Trophoblast cell (in vitro differentiated cells and primary cell): ENCODE data around the gene POC1A.

ENCODE experiments used
- DNase-seq, 2 donors: peaks; one replicate each; pipeline ENCODE4 v3.0.0-alpha.2; 2016
- H2AFZ ChIP-seq: 2 replicates; pipeline ENCODE4 v1.6.1; 2013; ENCODE audit warnings: low read length, moderate library complexity, mild to moderate bottlenecking; ENCODE audit not compliant: insufficient read depth, poor library complexity
- H2AK5ac ChIP-seq: 2 replicates; pipeline ENCODE4 v1.6.1; 2013; ENCODE audit warnings: mild to moderate bottlenecking, low read length
- H2BK120ac ChIP-seq: 2 replicates; pipeline ENCODE4 v1.6.1; 2013; ENCODE audit warnings: low read length, mild to moderate bottlenecking, moderate library complexity; ENCODE audit not compliant: insufficient read depth, poor library complexity
- H2BK12ac ChIP-seq: 2 replicates; pipeline ENCODE4 v1.6.1; 2013; ENCODE audit warnings: mild to moderate bottlenecking, low read length, moderate library complexity
- H2BK5ac ChIP-seq: 2 replicates; pipeline ENCODE4 v1.6.1; 2013; ENCODE audit warnings: low read length, low read depth, moderate library complexity, mild to moderate bottlenecking; ENCODE audit not compliant: poor library complexity
- H3K14ac ChIP-seq: 2 replicates; pipeline ENCODE4 v1.6.1; 2013; ENCODE audit warnings: mild to moderate bottlenecking, low read length
- H3K18ac ChIP-seq: 2 replicates; pipeline ENCODE4 v1.6.1; 2013; ENCODE audit warnings: mild to moderate bottlenecking, low read length
- H3K23ac ChIP-seq: 2 replicates; pipeline ENCODE4 v1.6.1; 2013; ENCODE audit warnings: low read length
- H3K27ac ChIP-seq: 2 replicates; pipeline ENCODE4 v1.5.1; 2013; ENCODE audit warnings: low read depth, mild to moderate bottlenecking, inconsistent platforms, low read length, moderate library complexity
- H3K27me3 ChIP-seq: 2 replicates; pipeline ENCODE4 v1.6.1; 2013; ENCODE audit warnings: inconsistent platforms, mild to moderate bottlenecking, low read length, moderate library complexity; ENCODE audit not compliant: insufficient read depth
- H3K36me3 ChIP-seq, 2 experiments: 1 replicate in 1 of 2; 2 replicates in 1 of 2; pipeline ENCODE4 v1.6.1; 2013; ENCODE audit warnings: low read length in 2 of 2, mild to moderate bottlenecking in 2 of 2, moderate library complexity in 1 of 2; ENCODE audit not compliant: insufficient read depth in 2 of 2, control insufficient read depth in 1 of 2
- H3K4ac ChIP-seq: 2 replicates; pipeline ENCODE4 v1.6.1; 2013; ENCODE audit warnings: low read depth, mild to moderate bottlenecking, low read length, moderate library complexity
- H3K4me1 ChIP-seq, 2 experiments: 1 replicate in 1 of 2; 2 replicates in 1 of 2; pipeline ENCODE4 v1.6.1; 2013; ENCODE audit warnings: low read length in 2 of 2, mild to moderate bottlenecking in 2 of 2, moderate library complexity in 1 of 2; ENCODE audit not compliant: insufficient read depth in 2 of 2, control insufficient read depth in 1 of 2
- H3K4me2 ChIP-seq: 2 replicates; pipeline ENCODE4 v1.6.1; 2013; ENCODE audit warnings: inconsistent platforms, mild to moderate bottlenecking, low read length, moderate library complexity
- H3K4me3 ChIP-seq: 2 replicates; pipeline ENCODE4 v1.5.1; 2013; ENCODE audit warnings: mild to moderate bottlenecking, low read depth, low read length, inconsistent platforms
- H3K79me1 ChIP-seq: one replicate; pipeline ENCODE4 v1.6.1; 2013; ENCODE audit warnings: low read length
- H3K79me2 ChIP-seq: 2 replicates; pipeline ENCODE4 v1.6.1; 2013; ENCODE audit warnings: low read length, mild to moderate bottlenecking; ENCODE audit not compliant: control insufficient read depth, insufficient read depth, poor library complexity
- H3K9ac ChIP-seq: 2 replicates; pipeline ENCODE4 v1.6.1; 2013; ENCODE audit warnings: mild to moderate bottlenecking, low read length
- H3K9me3 ChIP-seq: 2 replicates; pipeline ENCODE4 v1.6.1; 2013; ENCODE audit warnings: low read depth, mild to moderate bottlenecking, control low read depth, inconsistent platforms, low read length; ENCODE audit not compliant: insufficient read depth
- H4K12ac ChIP-seq: 2 replicates; pipeline ENCODE4 v1.6.1; 2013; ENCODE audit warnings: low read depth, mild to moderate bottlenecking, low read length, moderate library complexity
- H4K8ac ChIP-seq: 2 replicates; pipeline ENCODE4 v1.6.1; 2013; ENCODE audit warnings: low read depth, mild to moderate bottlenecking, low read length, moderate library complexity
- H4K91ac ChIP-seq: one replicate; pipeline ENCODE4 v1.6.1; 2013; ENCODE audit warnings: low read depth, mild to moderate bottlenecking, low read length, moderate library complexity
- WGBS: extraction: QIAGEN DNeasy Blood & Tissue Kit; methylation state at CpG from one replicate; pipeline ENCODE4 v1.1.7; 2013; ENCODE audit warnings: missing lambda C conversion rate; ENCODE audit not compliant: insufficient read length, insufficient coverage; ENCODE audit errors: extremely low coverage; 5-methylcytosine and 5-hydroxymethylcytosine counted together

Gene POC1A

GRCh38 chr3:52031896-52032295, 122.3 kb downstream of the POC1A start:
- no peak for DNase-seq
- H3K79me1 ChIP-seq, result no peaks in the 10 kb centered on the region
- no CpG with 5 or more reads among the region's 10 CpGs for WGBS
- H2BK12ac ChIP-seq, result no peak overlapping the region
- peaks cover 3% of the 10 kb centered on the region for H3K9me3 ChIP-seq
- H3K9ac ChIP-seq, result no peak overlapping the region
- H2BK5ac ChIP-seq, result no peak overlapping the region
- H2AFZ ChIP-seq, result no peak overlapping the region
- H3K4me2 ChIP-seq, result no peak overlapping the region
- H4K12ac ChIP-seq, result no peak overlapping the region
- no peak overlapping the region for H3K23ac ChIP-seq
- H2AK5ac ChIP-seq, result no peak overlapping the region
- H3K14ac ChIP-seq, result no peak overlapping the region
- no peak overlapping the region for H4K91ac ChIP-seq
- peaks cover 10 to 15% of the 10 kb centered on the region in 2 experiments for H3K4me1 ChIP-seq
- H3K27me3 ChIP-seq, result no peaks in the 10 kb centered on the region
- H2BK120ac ChIP-seq, result no peak overlapping the region
- H3K36me3 ChIP-seq, result no peaks in the 10 kb centered on the region
- H3K4ac ChIP-seq, result no peak overlapping the region
- H3K18ac ChIP-seq, result no peak overlapping the region
- H4K8ac ChIP-seq, result no peak overlapping the region
- no peaks in the 10 kb centered on the region for H3K79me2 ChIP-seq
- no peak overlapping the region for H3K27ac ChIP-seq
- no peak overlapping the region for H3K4me3 ChIP-seq

- Histone ChIP-seq H3K23ac (no peak overlapping the region), H3K4me1 (peaks cover 10 to 15% of the 10 kb centered on the region in 2 experiments), H3K79me2 (no peaks in the 10 kb centered on the region), H2BK5ac (no peak overlapping the region), H2AK5ac (no peak overlapping the region), H3K36me3 (no peaks in the 10 kb centered on the region), H3K9me3 (peaks cover 3% of the 10 kb centered on the region), H4K8ac (no peak overlapping the region), H3K79me1 (no peaks in the 10 kb centered on the region), H3K27me3 (no peaks in the 10 kb centered on the region), H3K9ac (no peak overlapping the region), H3K14ac (no peak overlapping the region), H3K4me2 (no peak overlapping the region), H2BK12ac (no peak overlapping the region), H3K27ac (no peak overlapping the region), H2BK120ac (no peak overlapping the region), H3K18ac (no peak overlapping the region), H4K12ac (no peak overlapping the region), H4K91ac (no peak overlapping the region), H2AFZ (no peak overlapping the region), H3K4me3 (no peak overlapping the region), H3K4ac (no peak overlapping the region)
- no peak for DNase-seq
- WGBS, result no CpG with 5 or more reads among the region's 11 CpGs
Observed at GRCh38 chr3:52030714-52031310, 123.4 kb downstream of the POC1A start.

GRCh38 chr3:52029535-52029934, 124.7 kb downstream of the POC1A start:
- Histone ChIP-seq H3K79me2 (no peaks in the 10 kb centered on the region), H3K36me3 (no peaks in the 10 kb centered on the region), H3K18ac (no peak overlapping the region), H2BK12ac (no peak overlapping the region), H3K14ac (no peak overlapping the region), H3K9ac (no peak overlapping the region), H3K23ac (no peak overlapping the region), H3K27ac (no peak overlapping the region), H3K4me2 (no peak overlapping the region), H2AK5ac (no peak overlapping the region), H3K79me1 (no peaks in the 10 kb centered on the region), H2BK120ac (no peak overlapping the region), H4K12ac (no peak overlapping the region), H3K4me1 (peaks cover 10 to 15% of the 10 kb centered on the region in 2 experiments), H3K4ac (no peak overlapping the region), H3K27me3 (no peaks in the 10 kb centered on the region), H2AFZ (no peak overlapping the region), H3K9me3 (peaks cover 3% of the 10 kb centered on the region), H4K91ac (peak overlapping the region; percentile 3), H4K8ac (no peak overlapping the region), H3K4me3 (no peak overlapping the region), H2BK5ac (no peak overlapping the region)
- no CpG with 5 or more reads among the region's 10 CpGs for WGBS
- no peak for DNase-seq

- H3K18ac ChIP-seq, result no peak overlapping the region
- H3K27me3 ChIP-seq, result no peaks in the 10 kb centered on the region
- H2BK120ac ChIP-seq, result no peak overlapping the region
- H4K91ac ChIP-seq, result no peak overlapping the region
- H3K79me2 ChIP-seq, result no peaks in the 10 kb centered on the region
- peaks cover 3% of the 10 kb centered on the region for H3K9me3 ChIP-seq
- no peak overlapping the region for H3K14ac ChIP-seq
- no peak overlapping the region for H3K9ac ChIP-seq
- H3K27ac ChIP-seq, result no peak overlapping the region
- no peaks in the 10 kb centered on the region for H3K79me1 ChIP-seq
- no peak overlapping the region for H3K4ac ChIP-seq
- H3K36me3 ChIP-seq, result no peaks in the 10 kb centered on the region
- H3K4me1 ChIP-seq, result peaks cover 10 to 15% of the 10 kb centered on the region in 2 experiments
- no peak overlapping the region for H4K8ac ChIP-seq
- no peak overlapping the region for H2AK5ac ChIP-seq
- no peak overlapping the region for H3K4me2 ChIP-seq
- no peak overlapping the region for H3K4me3 ChIP-seq
- DNase-seq, result peak; percentile 58 to 65
- H3K23ac ChIP-seq, result no peak overlapping the region
- WGBS, result no CpG with 5 or more reads among the region's 9 CpGs
- no peak overlapping the region for H2BK5ac ChIP-seq
- no peak overlapping the region for H4K12ac ChIP-seq
- no peak overlapping the region for H2AFZ ChIP-seq
- no peak overlapping the region for H2BK12ac ChIP-seq
Observed at GRCh38 chr3:52029053-52029452, 125.2 kb downstream of the POC1A start.
